NCI-H2227 (cell line): Measurements from ENCODE around the gene TNNI3K.

Source experiments
- DNase-seq: peaks from one replicate; lab custom pipeline; 2025; ENCODE audit not compliant: unreplicated experiment; lab: John Stamatoyannopoulos, UW

Gene TNNI3K

DNA sequence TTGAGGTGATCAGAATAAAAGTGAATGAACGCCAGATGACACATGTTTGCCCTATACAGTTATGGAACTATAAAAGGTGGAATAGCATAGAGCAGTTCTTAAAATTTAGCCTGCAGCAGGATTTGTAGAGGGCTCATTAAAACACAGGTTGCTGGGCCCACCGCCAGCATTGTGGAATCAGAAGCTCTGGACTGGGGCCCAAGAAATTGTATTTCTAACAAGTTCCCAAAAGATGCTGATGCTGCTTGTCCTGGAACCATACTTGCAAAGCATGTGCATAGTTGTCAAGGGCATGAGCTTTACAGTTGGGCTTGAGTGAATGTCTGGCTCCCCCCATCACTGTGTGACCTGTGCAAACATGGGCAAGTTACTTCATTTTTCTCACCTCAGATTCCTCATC is 314.7 kb downstream of the TNNI3K start:
- no peak for DNase-seq

- peak; percentile 69 for DNase-seq
These were observed 335.8 kb downstream of the TNNI3K start for GRCh38 chr1:74570797-74571492.

DNA sequence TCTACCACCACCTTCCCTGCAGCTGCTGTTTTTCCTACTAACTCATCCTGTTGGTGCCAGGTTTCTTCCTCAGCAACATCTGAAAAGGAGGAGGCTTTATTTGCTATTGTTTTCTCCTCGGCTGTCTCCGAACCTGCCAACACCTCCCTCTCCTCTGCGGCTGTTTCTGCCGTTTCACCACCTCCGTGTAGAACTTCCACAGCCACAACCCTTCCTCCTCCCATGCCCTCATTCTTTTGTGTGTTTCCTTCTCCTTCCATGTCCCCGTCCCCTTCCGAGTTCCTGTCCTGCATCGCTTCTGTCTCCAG is 336.3 kb downstream of the TNNI3K start:
- DNase-seq: no peak

GRCh38 chr1:74571891-74572290 is 336.7 kb downstream of the TNNI3K start:
- DNase-seq: no peak

DNA sequence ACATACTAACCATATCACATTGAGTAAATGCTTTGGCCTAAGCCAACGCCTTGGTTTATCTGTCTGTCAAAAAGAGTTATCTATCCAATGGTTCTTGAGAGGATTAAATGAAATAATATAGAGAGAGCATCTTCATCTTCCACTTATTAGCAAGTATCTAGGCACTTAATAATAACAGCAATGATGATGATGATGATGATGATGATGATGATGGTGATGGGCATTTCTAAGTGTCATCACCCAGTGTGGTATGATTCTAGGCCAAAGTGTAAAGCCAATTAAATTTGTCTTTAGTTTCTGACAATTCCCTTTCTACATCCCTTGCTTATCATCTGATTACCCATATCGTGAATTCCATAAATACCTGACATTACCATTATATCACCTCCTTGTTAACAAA is 342.9 kb downstream of the TNNI3K start:
- DNase-seq: no peak

DNA sequence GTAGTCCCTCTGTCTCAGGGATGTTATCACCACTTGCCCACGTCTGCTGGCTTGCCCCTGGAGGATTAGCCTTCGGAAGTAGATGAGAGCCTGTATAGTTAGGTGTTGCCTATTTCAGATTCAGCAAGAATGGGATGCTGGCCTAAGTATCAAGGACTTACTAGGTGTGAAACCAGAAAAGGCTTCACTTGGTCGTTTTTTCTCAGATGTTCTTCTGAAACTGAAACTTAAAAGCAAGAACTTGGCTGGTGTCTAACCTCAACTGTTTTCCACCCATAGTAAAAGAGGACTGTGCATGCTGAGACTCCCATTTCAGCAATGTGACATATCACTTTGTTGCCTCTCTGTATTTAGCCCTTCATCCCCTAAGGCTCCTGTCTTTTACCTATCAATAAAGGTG is 344.2 kb downstream of the TNNI3K start:
- DNase-seq: no peak

DNA sequence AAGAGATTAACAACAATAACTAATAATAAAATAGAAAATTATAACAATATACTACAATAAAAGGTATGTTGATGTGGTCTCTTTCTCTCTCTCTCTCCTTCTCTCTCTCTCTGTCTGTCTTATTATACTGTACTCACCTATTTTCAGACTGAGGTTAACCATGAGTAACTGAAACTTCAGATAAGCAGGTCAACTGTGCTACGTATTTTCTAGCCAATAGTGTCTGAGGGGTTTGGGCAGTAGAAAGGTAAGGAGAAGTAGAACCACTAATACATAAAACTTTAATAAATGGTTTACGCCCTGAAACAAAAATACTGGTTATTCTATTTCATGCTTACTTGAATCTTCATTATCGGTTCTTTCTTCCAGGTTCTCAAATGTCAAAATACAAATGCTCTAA is 348.2 kb downstream of the TNNI3K start:
- DNase-seq: no peak

DNA sequence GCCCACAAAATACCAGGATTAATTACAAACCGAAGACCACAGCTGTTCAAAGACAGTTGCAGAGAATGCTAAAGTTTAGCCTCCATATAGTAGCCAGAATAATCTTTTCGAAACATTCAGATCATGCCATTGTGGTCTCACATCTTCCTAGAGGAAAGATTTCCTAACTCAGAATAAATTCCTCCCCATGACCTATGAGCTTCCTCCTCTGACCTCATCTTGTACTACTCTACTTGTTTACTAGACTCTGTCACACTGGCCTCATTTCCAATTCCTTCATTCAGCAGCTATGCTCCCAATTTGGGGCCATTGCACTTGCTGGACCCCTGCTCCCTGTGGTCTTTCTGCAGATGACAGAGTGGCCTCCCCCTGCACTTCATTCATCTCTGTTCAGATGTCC is 349.0 kb downstream of the TNNI3K start:
- DNase-seq: no peak

DNA sequence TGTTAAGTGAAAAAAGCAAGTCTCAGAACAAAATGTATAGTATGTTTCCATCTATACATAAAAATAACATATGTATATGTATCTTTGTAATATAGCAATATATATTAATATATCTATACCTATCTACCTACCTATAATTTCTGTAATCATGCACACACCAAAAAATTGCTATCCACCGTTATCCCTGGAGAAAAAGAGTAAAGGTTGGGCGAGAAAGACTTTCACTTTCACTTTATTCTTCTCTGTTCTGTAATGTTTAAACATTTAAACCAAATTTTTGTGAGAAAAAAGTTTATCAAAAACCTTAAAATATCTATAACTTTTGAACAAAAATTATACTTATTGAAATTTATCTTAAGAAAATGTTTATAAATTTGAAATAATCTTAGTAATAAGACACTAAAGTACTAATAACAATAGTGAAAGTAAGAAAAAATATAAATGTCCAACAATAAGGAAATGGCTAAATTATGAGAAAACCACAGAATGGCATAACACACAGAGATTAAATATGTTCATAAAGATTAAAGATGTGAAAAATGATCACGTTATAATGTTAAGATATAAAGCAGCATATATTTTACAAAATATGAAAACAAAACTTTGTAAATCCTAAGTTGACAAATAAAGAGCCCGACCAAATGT is 351.2 kb downstream of the TNNI3K start:
- no peak for DNase-seq

- DNase-seq: no peak
These were observed 352.7 kb downstream of the TNNI3K start for GRCh38 chr1:74587888-74588287.

DNA sequence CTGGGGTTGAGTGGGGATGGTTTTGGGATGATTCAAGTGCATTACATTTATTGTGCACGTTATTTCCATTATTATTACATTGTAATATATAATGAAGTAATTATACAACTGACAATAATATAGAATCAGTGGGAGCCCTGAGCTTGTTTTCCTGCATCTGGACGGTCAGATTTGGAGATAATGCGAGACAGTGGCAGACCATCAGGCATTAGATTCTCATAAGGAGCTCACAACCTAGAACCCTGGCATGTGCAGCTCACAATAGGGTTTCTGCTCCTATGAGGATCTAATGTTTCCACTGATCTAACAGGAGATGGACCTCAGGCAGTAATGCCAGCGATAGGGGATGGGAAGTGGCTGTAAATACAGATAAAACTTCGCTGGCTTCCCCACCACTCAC is 355.1 kb downstream of the TNNI3K start:
- no peak for DNase-seq

DNA sequence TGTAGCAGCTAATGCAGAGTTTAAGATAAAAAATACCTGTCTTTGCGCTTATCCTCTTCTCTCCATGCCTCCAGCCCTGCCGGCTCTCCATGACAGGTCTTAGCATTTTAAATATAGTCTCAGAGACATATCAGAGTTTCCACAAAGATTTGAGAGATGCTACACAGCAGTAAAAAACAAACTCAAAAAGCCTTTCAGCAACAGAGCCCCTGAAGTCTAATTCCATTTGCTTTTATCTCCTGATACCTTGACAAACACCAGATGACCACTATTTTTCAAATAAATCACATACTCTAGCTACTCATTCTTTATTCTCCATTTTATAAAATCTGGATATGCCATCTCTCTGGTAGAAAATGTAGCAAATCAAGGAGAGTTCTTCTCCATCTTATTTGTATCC is 356.8 kb downstream of the TNNI3K start:
- no peak for DNase-seq

- no peak for DNase-seq
These were observed 357.6 kb downstream of the TNNI3K start for GRCh38 chr1:74592580-74593355.
